Measurements from ENCODE around the gene ABCB1. TPM values are rescaled to one million over a fixed set of nuclear protein-coding genes. Genes with fewer than 3 reads are reported as not detected.

ABCB1 gene
- total RNA-seq, 1 donor from 2014 or later = 4.1 TPM

DNA sequence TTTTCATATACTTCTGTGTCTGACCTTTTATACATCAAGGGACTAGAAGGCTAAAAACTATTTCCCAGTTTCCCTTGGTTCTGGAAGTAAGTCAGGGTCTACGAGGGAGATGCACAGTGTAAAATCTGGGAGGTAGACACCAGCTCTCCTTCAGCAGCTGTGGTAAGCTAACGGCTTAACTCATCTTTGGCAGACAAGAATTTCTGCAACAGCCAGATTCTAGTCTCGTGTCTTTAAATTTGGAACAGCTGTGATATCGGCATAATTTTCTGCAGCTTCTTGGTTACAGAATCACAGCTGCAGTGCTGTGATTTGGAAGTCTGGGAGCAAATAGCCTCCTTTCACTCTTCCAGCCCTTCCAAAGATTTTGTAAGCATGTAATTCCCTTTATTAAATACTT is 87.8 kb downstream of the ABCB1 start:
- Mint-ChIP-seq H3K9me3 (no peaks in the 10 kb centered on the region), H3K4me1 (peaks cover 14% of the 10 kb centered on the region), H3K4me3 (no peak overlapping the region), H3K36me3 (ENCODE audit: low read depth) (peaks cover 27% of the 10 kb centered on the region), H3K27ac (no peak overlapping the region), H3K27me3 (no peaks in the 10 kb centered on the region)
- DNase-seq = no peak
- POLR2A ChIA-PET = no interaction called here
- intact Hi-C loops (cut with micrococcal nuclease) = no loop called here
- CTCF ChIA-PET = no interaction called here
- no peak for ATAC-seq (ENCODE audit: low read depth)
- TF ChIP-seq, protein P1, sequence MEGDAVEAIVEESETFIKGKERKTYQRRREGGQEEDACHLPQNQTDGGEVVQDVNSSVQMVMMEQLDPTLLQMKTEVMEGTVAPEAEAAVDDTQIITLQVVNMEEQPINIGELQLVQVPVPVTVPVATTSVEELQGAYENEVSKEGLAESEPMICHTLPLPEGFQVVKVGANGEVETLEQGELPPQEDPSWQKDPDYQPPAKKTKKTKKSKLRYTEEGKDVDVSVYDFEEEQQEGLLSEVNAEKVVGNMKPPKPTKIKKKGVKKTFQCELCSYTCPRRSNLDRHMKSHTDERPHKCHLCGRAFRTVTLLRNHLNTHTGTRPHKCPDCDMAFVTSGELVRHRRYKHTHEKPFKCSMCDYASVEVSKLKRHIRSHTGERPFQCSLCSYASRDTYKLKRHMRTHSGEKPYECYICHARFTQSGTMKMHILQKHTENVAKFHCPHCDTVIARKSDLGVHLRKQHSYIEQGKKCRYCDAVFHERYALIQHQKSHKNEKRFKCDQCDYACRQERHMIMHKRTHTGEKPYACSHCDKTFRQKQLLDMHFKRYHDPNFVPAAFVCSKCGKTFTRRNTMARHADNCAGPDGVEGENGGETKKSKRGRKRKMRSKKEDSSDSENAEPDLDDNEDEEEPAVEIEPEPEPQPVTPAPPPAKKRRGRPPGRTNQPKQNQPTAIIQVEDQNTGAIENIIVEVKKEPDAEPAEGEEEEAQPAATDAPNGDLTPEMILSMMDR (IDR thresholded peaks at IDR 0.05) = no peak

DNA sequence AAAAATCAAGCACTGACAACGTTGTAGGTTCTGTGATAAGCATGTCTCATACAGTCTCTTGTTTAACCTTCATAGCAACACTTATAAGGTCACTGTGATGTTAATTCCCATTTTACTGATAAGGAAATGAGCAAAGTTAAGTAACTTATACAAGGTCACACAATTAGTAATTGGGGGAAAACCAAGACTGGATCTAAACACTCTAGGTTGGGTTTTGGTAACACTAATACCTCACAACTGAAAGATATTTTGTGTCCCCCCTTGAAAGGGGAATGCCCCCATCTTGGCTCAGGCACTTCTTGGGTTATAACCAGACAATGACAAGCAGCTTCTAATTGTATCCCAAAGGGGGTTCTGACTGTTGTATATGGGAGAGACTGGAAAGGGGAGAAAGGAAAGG is 89.2 kb downstream of the ABCB1 start:
- ChIA-PET CTCF (interaction anchor here (0.5 kb wide), 1 partner anchor 51 kb away, joined by 3 read pairs; no protein-coding TSS in a partner anchor), POLR2A (no interaction called here)
- Mint-ChIP-seq H3K27me3 (no peaks in the 10 kb centered on the region), H3K4me3 (no peak overlapping the region), H3K4me1 (peaks cover 19% of the 10 kb centered on the region), H3K9me3 (no peaks in the 10 kb centered on the region), H3K27ac (no peak overlapping the region), H3K36me3 (ENCODE audit: low read depth) (peaks cover 27% of the 10 kb centered on the region)
- intact Hi-C loops (cut with micrococcal nuclease) = no loop called here
- no peak for ATAC-seq (ENCODE audit: low read depth)
- TF ChIP-seq, protein P1 (IDR thresholded peaks at IDR 0.05) = no peak
- DNase-seq = no peak

DNA sequence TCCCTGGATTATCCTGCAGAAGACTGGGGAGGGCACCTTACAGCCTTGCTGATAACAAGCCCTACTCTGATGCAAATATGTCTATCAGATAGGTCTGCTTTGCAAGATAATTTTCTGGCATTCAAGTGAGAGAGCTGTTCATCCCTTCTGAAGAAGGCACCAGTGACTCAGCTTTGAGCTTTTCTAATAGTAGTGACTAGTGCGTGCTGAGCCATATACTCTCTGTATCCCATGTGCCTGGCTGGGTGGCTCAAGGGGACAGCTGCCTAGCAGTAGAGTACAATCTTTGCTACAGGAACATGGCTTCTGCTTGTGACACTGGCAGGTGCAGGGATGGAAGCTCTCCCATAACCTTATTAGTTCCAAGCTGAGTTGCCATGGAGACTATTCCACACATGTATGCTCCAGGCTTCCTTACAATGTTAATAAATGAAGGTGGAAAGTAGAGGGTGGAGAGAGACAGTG is 90.2 kb downstream of the ABCB1 start:
- H3K4me1 Mint-ChIP-seq = peaks cover 29% of the 10 kb centered on the region
- H3K36me3 Mint-ChIP-seq (ENCODE audit: low read depth) = peaks cover 24% of the 10 kb centered on the region
- no peaks in the 10 kb centered on the region for H3K9me3 Mint-ChIP-seq
- intact Hi-C loops (cut with micrococcal nuclease) = no loop called here
- no peak overlapping the region for H3K4me3 Mint-ChIP-seq
- TF ChIP-seq, protein P1 (IDR thresholded peaks at IDR 0.05) = no peak
- ATAC-seq (ENCODE audit: low read depth) = no peak
- no peaks in the 10 kb centered on the region for H3K27me3 Mint-ChIP-seq
- ChIA-PET POLR2A (no interaction called here), CTCF (no interaction called here)
- no peak for DNase-seq
- H3K27ac Mint-ChIP-seq = no peak overlapping the region

DNA sequence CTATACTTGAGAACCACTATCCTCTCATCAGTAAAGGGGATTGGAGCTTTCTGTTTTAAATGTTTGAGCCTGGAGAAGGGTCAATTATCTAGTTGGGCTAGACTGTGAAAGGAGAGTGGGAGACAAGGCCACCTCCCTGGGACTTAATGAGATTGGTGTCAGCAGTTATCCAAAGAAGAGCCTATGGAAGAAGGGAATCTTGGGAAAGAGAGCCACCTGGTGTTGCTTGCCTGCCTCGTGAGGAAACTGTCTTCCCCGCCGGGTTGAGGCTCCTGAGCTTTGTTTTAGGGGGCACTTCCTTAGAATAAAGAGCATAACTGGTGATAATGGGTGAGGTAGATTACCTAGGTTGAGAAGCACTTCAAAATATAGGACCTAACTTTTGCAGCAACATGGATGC is 93.2 kb downstream of the ABCB1 start:
- POLR2A ChIA-PET = no interaction called here
- TF ChIP-seq, protein P1 (IDR thresholded peaks at IDR 0.05) = no peak
- Mint-ChIP-seq H3K27me3 (no peaks in the 10 kb centered on the region), H3K4me1 (peaks cover 29% of the 10 kb centered on the region), H3K27ac (no peak overlapping the region), H3K9me3 (no peaks in the 10 kb centered on the region), H3K36me3 (ENCODE audit: low read depth) (peaks cover 8% of the 10 kb centered on the region), H3K4me3 (no peak overlapping the region)
- CTCF ChIA-PET = interaction anchor here (1.4 to 2.5 kb wide), 2 partner anchors 33 to 380 kb away, joined by 3 to 11 read pairs; no protein-coding TSS in a partner anchor
- DNase-seq (no peak), ATAC-seq (ENCODE audit: low read depth) (no peak)
- intact Hi-C loops (cut with micrococcal nuclease) = loop anchor here (2.0 to 5.0 kb wide), 4 partner anchors 33 to 663 kb away; partner anchors contain the start of gene ABCB4

DNA sequence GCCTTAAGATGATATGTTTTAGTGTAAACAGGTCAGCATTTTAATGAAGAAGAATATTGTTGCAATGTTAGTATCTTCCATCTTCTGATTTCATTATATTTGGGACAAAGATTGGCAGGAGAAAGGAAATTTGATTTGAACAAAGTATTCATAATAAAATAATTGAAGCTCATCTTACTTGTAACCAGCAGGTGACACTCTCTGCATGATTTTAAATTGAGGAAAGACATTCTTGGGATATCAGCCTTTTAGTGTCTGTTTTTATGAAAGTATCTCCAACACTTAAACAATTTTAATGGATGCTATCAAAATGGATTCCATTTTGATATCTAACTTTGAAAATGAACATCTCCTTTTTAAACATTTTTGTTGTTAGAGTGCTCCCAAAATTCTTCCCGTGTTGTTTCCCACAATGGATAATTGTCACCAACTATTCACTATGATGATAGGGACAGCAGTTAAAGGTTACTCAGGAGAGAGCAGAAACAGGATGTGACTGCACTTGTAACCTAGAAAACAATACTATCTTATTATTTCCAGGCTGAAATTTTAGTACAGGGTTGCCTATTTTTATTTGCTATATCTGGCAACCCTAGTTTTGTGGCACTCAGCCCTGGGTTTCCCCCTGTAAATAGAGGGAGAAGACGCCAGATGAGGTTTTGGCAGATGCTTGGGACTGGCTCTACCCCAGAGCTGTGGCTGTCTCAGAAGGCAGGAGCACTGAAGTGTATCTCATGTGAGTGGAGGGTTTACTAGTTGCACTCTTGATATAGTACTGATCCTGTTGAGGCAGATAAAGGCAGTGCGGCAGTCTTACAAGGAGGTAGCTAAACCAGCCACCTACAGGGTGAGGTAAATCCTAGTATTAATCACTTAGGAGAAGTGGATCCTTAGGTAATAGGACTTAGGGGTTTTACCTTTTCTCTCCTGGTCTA is 94.2 kb downstream of the ABCB1 start:
- Mint-ChIP-seq H3K9me3 (no peaks in the 10 kb centered on the region), H3K36me3 (ENCODE audit: low read depth) (peaks cover 8% of the 10 kb centered on the region), H3K27ac (peak overlapping the region; percentile 30), H3K4me1 (peaks cover 29% of the 10 kb centered on the region), H3K27me3 (no peaks in the 10 kb centered on the region), H3K4me3 (no peak overlapping the region)
- intact Hi-C loops (cut with micrococcal nuclease) = loop anchor here (1.0 to 5.0 kb wide), 5 partner anchors 32 to 664 kb away; partner anchors contain the start of gene ABCB4
- ChIA-PET CTCF (interaction anchor here (0.9 to 2.5 kb wide), 7 partner anchors 12 to 663 kb away, joined by 3 to 11 read pairs (median 5); no protein-coding TSS in a partner anchor), POLR2A (no interaction called here)
- DNase-seq = no peak
- TF ChIP-seq, protein P1 (IDR thresholded peaks at IDR 0.05) = no peak
- ATAC-seq (ENCODE audit: low read depth) = no peak
